GM19463 (cell line): Measurements from ENCODE around the gene GPATCH4.
A peak's percentile ranks its signal among the peaks of the same experiment; 100 is the strongest.
"Not testable (repeated sequence)": the region's sequence is repeated elsewhere in the genome, so short reads cannot be mapped to it uniquely, and the experiment has no call there.

Source experiments
- ATAC-seq: cut with Tn5 transposase; IDR thresholded peaks from one replicate; pipeline ENCODE4 v1.9.1; 2021; ENCODE audit warnings: mild to moderate bottlenecking, moderate library complexity; ENCODE audit not compliant: unreplicated experiment

Gene GPATCH4

DNA sequence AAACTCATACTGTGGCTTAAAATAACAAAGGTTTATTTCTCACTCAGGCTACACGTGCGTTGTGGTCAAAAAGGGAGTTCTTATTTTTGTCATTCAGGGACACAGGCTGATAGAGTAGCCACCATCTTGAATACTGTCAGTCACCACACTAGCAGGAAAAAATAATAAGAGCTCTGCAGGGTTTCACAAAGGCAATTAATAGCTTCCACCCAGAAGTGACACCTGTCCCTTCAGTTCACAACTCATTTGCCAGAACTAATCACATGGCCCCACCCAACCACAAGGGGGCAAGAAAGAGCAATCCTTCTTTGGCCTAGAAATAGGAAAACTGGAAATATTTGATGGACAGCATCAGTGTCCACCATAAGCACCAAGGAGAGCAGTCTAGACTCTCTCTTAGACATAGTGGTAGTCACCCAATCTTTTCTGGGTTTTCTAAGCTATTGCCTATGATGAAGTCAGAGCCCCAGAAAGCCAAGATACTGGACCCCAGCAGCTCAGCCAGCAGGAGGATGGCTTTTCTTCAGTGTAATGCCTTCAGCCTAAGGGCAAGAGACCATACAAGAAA lies 26.1 kb upstream of the GPATCH4 start:
- no peak for ATAC-seq

DNA sequence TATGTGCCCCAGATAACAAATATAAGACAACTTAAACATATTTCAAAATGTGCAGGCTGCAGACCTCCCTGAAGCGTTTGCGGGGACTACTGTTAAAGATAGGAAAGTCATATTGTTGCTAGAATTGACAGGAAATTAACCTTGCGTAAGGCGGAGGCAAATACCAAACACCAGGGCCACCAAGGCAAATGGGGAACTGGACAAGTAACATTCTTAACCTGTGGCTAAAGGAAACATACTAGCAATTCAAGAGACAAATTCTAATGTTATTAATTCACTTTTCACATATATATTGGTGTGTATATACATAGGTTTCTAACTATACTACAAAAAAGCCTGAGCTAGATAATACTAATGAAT lies 24.8 kb upstream of the GPATCH4 start:
- ATAC-seq, result no peak

DNA sequence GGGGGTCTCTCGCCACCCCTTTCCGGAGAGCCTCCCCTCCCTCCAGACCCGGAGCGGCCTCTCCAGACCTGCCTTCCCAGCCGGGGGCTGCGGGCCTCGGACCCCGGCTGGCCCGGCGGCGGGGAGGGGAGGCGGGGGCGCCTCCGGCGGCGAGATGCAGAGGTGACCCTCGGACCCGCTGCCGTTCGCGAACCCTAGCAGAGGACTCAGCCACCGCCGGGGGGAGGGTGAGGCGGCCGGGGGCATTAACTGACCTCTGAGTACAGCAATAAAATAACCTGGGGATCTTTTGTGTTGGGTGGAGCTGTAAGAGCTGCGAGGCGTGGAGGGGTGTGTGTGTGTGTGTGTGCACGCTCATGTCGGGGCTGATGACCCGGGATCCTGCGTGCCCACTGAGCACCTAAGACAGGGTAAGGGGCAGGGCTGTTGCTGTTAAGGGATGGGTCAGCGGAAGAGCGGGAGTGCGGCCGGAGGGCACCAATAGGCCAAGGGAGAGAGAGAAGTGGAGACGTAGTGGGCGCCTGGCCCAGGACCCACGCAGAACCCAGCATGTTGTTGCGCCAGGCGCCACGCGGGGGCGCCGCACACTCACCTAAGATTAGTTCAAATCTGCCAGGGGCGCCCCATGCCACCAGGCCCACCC lies 24.3 kb upstream of the GPATCH4 start:
- ATAC-seq, result no peak

DNA sequence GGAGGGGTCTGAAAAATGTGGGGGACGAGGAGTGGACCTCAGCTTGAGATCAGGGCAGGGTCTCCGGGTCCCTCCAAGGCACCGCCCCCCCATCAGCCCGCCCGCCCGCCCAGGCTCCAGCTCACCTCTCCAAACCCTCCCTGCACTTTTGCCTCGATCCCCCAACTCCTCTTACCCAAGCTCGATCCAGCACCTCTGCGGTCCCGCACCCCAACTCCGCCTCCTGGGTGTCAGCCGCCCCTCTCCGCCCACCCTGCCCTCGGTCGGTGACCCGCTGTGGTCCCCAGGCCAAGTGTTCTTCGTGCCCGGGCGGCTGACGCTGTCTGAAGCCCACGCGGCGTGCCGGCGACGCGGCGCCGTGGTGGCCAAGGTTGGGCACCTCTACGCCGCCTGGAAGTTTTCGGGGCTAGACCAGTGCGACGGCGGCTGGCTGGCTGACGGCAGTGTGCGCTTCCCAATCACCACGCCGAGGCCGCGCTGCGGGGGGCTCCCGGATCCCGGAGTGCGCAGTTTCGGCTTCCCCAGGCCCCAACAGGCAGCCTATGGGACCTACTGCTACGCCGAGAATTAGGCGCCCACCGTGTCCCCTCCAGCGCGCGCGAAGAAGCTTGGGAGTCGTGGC lies 23.6 kb upstream of the GPATCH4 start:
- no peak for ATAC-seq

DNA sequence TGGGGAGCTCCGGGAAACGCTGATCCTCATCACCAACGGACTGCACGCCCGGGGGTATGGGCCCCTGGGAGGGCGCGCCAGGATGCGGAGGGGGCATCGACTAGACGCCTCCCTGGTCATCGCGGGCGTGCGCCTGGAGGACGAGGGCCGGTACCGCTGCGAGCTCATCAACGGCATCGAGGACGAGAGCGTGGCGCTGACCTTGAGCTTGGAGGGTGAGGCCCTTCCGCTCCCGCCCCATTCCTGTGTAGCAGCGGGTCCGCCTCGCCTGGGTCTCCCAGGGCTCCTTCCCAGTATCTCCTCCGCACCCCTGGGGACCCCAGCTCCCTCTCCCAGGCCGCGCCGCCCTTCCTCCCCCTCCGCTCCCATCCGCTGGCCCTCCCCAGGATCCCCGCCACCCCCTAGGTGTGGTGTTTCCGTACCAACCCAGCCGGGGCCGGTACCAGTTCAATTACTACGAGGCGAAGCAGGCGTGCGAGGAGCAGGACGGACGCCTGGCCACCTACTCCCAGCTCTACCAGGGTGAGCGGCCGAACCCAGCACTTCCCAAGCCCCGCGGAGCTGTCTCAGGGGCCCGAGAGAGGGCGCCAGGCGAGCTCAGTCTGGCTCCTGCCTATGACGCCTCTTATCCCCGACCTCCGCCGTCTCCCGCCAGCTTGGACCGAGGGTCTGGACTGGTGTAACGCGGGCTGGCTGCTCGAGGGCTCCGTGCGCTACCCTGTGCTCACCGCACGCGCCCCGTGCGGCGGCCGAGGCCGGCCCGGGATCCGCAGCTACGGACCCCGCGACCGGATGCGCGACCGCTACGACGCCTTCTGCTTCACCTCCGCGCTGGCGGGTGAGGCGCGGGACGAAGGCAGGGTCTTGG lies 22.9 kb upstream of the GPATCH4 start:
- no peak for ATAC-seq

DNA sequence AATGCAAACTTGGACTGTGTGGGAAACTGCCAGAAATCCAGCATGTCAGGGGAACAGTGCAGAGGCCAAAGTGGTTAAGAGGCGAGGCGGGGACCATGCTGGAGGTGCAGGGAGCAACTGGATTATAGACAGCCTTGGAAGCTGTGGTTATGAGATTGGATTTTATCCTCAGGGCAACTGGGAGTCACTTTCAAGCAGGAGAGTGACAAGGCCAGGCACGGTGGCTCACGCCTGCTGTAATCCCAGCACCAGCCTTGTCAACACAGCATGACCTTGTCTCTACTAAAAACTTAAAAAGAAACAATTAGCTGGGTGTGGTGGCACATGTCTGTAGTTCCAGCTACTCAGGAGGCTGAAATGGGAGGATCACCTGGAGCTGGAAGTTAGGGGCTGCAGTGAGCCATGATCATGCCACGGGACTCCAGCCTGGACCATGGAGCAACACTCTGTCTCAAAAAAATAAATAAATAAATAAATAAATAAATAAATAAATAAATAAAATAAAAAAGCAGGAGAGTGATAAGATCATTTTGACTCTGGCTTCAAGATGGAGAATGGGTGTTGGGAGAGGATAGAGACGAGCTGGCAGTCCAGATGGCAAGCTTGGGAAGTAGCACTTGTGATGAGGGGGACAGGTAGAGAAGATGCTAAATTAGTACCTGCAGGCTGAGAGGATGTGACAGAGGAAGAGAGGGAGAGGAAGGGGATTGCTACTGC lies 21.5 kb upstream of the GPATCH4 start:
- ATAC-seq, result no peak

DNA sequence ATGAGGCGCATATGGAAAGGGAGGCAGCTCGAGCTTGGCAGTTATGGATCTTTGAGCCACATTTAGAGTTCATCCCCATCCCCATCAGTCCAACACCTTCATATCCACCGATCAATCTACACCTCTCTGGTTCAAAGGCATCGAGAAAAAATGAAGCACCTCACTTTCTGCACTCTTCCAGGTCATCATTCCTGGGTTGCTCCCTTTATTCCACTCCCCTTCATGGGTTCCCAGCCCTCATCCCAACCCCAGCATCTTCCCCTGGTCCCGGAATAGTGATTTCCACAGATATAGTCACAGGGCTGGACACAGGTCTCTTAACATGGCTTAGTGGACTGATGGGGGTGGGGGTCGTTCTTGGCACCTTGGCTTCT lies 18.3 kb upstream of the GPATCH4 start:
- ATAC-seq, result no peak

DNA sequence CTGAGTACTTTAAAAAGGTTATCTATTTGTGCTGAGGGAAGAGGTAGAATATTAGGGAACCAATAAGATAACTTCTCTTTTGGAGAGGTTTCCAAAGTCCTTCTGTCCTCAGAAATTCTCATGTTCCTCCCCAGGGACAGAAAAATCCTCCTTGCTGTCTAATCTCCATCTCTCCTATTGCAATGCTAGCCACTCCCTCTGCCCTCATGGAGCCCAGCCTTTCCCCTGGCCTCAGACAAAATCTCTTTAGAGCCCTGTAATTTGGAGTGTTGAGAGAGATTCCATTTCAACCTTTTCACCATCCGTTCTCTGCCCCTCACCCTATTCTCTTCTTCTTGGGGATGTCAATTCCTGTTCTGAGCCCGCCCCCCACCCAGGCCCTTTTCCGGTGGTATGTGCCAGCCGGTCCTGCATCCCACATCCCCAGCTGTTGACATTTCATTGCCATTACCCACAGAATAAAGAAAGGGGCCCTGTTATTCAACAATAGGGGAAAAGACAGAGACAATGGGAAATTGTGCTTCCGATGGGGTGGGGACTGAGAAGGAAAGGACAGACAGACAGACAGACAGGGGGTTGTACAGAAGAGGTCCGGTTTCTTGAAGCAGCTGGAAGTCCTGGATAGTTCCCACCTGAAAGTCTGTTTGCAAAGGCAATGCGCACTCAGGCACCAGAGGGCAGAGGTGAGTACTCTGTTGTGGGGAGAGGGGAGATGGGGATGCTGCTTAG lies 17.7 kb upstream of the GPATCH4 start, which contains the start of gene HAPLN2:
Gene HAPLN2 (plus strand): TSS at position 563 of the 729 bp plus-strand sequence. CDS start 4,076 bp downstream, outside the sequence.
- no peak for ATAC-seq

DNA sequence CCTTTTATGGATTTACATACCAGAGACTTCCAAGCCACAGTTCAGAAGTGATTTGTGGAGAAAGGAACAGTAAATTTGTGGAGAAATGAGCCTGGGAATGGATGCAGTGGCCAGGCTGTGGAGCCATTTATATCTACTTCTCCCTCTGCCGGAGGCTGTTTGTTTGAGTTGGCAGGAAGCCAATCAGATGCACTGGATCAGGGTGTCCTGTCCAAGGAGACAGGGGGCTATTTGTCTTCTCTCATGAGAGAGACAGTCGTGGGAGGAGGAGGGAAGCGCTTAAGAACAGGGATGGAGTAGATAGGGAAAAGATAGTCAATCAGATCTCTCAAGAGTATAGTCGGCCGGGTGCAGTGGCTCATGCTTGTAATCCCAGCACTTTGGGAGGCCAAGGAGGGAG lies 15.2 kb upstream of the GPATCH4 start:
- ATAC-seq, result no peak

DNA sequence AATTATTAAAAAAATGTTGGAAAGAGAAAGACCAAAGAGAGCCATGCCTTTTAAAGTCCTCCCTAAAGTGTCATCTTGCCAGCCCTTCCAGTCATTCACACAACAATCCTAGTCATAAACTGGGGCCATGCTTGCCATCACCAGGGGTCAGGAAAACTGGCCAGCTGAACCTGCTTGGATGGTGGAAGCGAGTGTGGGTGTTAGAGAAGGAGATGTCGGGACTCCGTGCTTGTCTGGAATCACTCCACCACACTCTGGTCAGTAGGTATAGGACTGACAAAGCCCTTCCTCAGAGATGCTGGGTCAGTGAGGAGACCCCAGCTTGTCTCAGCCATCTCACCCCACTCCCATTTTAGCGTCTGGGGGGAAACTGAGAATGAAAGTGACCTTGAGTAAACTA lies 14.7 kb upstream of the GPATCH4 start:
- ATAC-seq, result no peak

DNA sequence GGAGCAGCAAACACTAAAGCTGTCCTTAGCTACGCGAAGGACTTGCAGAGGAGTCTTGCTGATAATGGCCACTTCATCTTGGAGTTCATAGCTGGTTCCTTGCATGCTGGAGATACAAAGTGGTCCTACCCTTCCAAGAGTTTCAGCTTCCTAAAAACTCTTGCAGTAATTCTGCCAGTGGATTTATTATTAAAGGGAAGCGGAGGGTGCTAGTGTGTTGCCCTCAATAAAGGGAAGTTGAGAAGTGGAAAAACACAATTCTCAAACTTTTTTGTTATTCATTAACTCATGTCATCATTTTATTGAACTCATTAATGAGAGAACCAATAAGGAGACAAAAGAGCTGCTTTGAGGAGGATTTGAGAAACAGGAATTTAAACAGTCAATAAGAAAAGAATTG lies 11.4 kb upstream of the GPATCH4 start:
- ATAC-seq, result no peak

DNA sequence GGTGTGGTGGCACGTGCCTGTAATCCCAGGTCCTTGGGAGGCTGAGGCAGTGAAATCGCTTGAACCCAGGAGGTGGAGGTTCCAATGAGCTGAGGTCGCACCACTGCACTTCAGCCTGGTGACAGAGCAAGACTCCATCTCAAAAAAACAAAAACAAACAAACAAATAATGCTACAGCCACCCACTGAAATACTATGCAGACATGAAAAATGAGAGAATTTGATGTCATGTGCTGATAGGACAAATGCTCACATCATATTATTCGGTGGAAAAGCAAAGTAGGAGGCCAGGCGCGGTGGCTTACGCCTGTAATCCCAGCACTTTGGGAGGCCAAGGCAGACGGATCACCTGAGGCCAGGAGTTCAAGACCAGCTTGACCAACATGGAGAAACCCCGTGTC lies 8.8 kb upstream of the GPATCH4 start:
- not testable (repeated sequence) for ATAC-seq

DNA sequence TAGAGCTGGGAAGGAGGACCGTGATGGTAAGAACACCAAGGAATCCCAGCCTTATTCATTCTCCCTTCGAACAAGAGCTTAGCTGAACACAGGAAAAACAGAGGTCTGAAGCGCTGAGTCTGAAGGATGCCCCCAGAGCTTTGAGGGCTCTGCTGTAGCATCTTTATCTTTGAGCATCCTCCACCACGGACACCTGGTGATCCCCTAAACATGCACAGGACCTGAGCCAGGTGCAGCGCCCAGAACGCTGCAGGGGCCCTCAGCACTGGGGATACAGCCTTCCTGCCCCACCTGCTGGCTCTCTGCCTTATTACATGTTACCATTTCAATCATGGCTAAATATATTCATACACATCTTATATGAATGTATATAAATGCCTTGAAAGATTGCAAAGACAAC lies 7.7 kb upstream of the GPATCH4 start:
- ATAC-seq, result no peak

DNA sequence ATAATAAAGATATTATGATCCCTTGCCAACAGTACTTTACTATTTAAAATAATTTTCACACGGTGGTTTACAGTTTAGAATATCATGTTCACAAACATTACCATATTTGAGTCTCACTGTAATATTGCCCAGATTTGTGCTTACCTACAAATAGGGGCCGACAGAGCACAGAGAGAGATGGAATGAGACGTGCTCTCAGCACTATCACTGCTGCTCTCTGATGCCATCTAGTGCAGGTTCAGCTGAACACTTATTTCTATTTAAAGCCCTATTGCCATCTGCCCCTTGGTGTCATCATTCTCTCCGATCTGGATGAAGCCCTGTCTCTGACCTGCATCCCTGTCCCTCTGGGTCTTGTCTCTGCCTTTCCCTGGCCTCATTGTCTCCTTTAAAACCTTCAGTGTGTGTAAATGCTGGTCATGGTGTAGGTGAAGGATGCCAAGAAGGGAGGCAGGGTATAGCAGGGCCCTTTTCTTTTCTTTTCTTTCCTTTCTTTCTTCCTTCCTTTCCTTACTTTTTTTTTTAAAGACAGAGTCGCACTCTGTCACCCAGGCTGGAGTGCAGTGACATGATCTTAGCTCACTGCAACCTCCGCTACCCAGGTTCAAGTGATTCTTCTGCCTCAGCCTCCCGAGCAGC lies 6.9 kb upstream of the GPATCH4 start:
- ATAC-seq, result no peak

DNA sequence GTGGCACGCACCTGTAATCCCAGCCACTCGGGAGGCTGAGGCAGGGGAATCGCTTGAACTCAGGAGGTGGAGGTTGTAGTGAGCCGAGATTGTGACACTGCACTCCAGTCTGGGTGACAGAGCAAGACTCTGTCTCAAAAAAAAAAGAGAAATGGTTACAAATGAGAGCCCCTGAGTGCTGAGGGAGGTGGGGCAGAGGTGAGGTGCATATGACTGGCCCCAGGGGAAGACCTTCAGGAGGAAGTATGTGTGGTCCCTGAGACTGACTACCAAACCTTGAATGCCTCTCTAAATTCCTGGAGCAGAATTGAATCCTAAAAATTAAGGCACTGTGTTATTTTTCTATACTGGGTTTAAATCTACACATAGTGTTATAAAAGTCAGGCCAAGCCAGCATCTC lies 6.1 kb upstream of the GPATCH4 start:
- ATAC-seq, result not testable (repeated sequence)

DNA sequence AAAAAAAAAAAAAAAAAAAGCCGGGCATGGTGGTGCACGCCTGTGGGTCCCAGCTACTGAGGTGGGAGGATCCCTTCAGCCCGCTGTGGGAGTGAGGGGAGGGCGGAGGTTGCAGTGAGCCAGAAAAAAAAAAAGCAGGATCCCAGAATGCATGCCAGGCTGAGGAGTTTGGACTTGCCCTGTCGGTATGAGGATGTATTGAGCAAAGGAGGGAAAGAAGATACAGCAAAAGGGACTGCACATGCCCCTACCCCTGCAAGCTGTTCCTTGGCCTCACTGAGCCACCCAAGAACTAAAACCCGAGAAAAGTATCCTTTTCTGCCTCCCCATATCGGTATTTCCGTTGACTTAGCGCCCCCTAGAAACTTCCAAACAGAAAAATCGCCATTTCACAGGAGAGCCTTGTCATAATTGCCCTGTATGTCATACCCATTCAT lies 1.3 kb upstream of the GPATCH4 start:
- ATAC-seq, result no peak

DNA sequence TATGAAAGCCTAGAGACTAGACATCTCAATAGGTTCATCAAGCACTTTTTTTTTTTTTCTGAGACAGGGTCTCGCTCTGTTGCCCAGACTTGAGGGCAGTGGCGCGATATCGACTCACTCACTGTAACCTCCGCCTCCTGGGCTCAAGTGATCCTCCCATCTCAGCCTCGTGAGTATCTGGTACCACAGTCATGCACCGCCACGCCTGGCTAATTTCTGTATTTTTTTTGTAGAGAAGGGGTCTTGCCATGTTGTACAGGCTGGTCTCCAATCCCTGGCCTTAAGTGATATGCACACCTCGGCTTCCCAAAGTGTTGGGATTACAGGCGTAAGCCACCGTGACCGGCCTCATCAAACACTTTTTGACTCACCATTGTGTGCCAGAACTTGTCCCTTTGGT lies 613 bp upstream of the GPATCH4 start:
- no peak for ATAC-seq

DNA sequence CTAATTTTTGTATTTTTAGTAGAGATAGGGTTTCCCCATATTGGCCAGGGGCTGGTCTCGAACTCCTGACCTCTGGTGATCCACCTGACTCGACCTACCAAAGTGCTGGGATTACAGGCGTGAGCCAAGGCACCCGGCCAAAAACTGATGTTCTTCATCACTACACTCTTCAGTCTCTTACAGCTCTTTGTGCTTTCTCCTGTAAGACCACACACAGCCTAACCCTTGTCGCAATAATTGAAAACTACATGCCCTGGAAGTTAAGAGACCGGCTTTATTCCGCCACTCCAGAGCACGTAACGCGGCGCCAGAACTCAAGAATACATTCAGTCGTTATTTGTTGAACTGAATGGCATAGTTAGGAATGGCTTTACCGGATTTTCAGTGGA lies 552 bp downstream of the GPATCH4 start:
- ATAC-seq, result no peak

DNA sequence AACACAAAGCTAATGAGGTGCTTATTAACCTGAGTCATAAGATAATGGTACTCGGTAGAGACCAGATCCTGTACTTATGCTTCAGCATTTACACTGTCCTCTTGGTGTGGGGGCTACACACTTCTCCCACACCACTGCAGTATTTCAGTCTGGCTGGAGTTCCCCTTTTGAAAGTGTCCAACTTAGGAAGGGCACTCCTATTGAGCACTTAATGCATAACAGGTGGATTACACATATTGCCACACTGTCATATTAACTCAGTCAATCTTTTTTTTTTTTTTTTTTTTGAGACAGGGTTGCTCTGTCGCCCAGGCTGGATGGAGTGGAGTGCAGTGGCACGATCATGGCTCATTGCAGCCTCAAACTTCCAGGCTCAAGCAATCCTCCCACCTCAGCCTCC lies 1.5 kb downstream of the GPATCH4 start:
- ATAC-seq, result peak; percentile 64
